GM23338 (cell line): Measurements from ENCODE around the gene KRTAP10-10. TPM values are rescaled to one million over a fixed set of nuclear protein-coding genes. Genes with fewer than 3 reads are reported as not detected.

Experiments
- ATAC-seq: fragments of 200-7000 bp; cut with Tn5 transposase; 3 replicates; pipeline ENCODE4 v1.9.1; 2020
- DNase-seq: peaks from one replicate; pipeline ENCODE4 v3.0.0-alpha.2; 2015; ENCODE audit warnings: low spot score
- H2AFZ ChIP-seq: fragments of 200-600 bp; sonication (generic); 2 replicates; pipeline ENCODE4 v1.8.0; 2016; ENCODE audit warnings: antibody characterized with exemption, mild to moderate bottlenecking, moderate library complexity
- H3F3A ChIP-seq: fragments of 200-600 bp; sonication (generic); replicated peaks from 2 replicates; pipeline ENCODE4 v1.8.0; 2017; ENCODE audit warnings: antibody characterized with exemption, mixed run types, low read depth
- H3K27ac ChIP-seq: fragments of 200-600 bp; sonication (generic); 2 replicates; pipeline ENCODE4 v1.6.1; 2016; ENCODE audit warnings: low read depth
- H3K27me3 ChIP-seq: fragments of 200-600 bp; sonication (generic); 2 replicates; pipeline ENCODE4 v1.8.0; 2016; ENCODE audit warnings: mild to moderate bottlenecking, mixed run types, moderate library complexity; ENCODE audit not compliant: insufficient read depth
- H3K36me3 ChIP-seq: fragments of 200-600 bp; sonication (generic); 2 replicates; pipeline ENCODE4 v1.8.0; 2016; ENCODE audit warnings: mild to moderate bottlenecking; ENCODE audit not compliant: insufficient read depth
- H3K4me1 ChIP-seq: fragments of 200-600 bp; sonication (generic); 2 replicates; pipeline ENCODE4 v1.8.0; 2016; ENCODE audit warnings: mild to moderate bottlenecking, moderate library complexity; ENCODE audit not compliant: insufficient read depth
- H3K4me2 ChIP-seq: fragments of 200-600 bp; sonication (generic); 2 replicates; pipeline ENCODE4 v1.7.1; 2017; ENCODE audit warnings: mixed run types
- H3K4me3 ChIP-seq: fragments of 200-600 bp; sonication (generic); 2 replicates; pipeline ENCODE4 v1.6.1; 2016; ENCODE audit warnings: mixed run types
- H3K79me2 ChIP-seq: fragments of 200-600 bp; sonication (generic); replicated peaks from 2 replicates; pipeline ENCODE4 v1.8.0; 2017; ENCODE audit warnings: mild to moderate bottlenecking; ENCODE audit not compliant: insufficient read depth
- H3K9me2 ChIP-seq: fragments of 200-600 bp; sonication (generic); 2 replicates; pipeline ENCODE4 v1.8.0; 2017; ENCODE audit not compliant: insufficient read depth
- H4K20me1 ChIP-seq: fragments of 200-600 bp; sonication (generic); replicated peaks from 2 replicates; pipeline ENCODE4 v1.8.0; 2017; ENCODE audit warnings: mild to moderate bottlenecking; ENCODE audit not compliant: insufficient read depth
- H3K27ac Mint-ChIP-seq: 2 replicates; pipeline ENCODE4 v1.8.0; 2020; ENCODE audit warnings: inconsistent platforms, mild to moderate bottlenecking, moderate library complexity, mixed read lengths
- H3K27me3 Mint-ChIP-seq: 3 replicates; pipeline ENCODE4 v1.8.0; 2022; ENCODE audit warnings: low read depth, mild to moderate bottlenecking, moderate library complexity, mixed read lengths, inconsistent platforms; ENCODE audit not compliant: insufficient read depth, poor library complexity
- H3K36me3 Mint-ChIP-seq: 3 replicates; pipeline ENCODE4 v1.8.0; 2021; ENCODE audit warnings: low read depth, mild to moderate bottlenecking, inconsistent platforms, moderate library complexity, mixed read lengths
- H3K4me1 Mint-ChIP-seq: 3 replicates; pipeline ENCODE4 v1.8.0; 2020; ENCODE audit warnings: mild to moderate bottlenecking, inconsistent platforms, mixed read lengths
- H3K4me3 Mint-ChIP-seq: 3 replicates; pipeline ENCODE4 v1.8.0; 2021; ENCODE audit warnings: moderate library complexity, mild to moderate bottlenecking, inconsistent platforms, mixed read lengths
- H3K9me3 Mint-ChIP-seq: 3 replicates; pipeline ENCODE4 v1.8.0; 2020; ENCODE audit warnings: moderate library complexity, mild to moderate bottlenecking, inconsistent platforms, mixed read lengths
- CREB1 ChIP-seq: fragments of 250-450 bp; sonication (Bioruptor Pico); IDR thresholded peaks from 2 replicates; pipeline ENCODE4 v1.5.0; 2020; ENCODE audit warnings: low read depth, mild to moderate bottlenecking, moderate library complexity
- CTCF ChIP-seq, 2 experiments: fragments of 200-600 bp in 1 of 2; sonication (generic) in 1 of 2; conservative IDR thresholded peaks; 2 replicates each; pipeline versions ENCODE4 v1.5.1 to v1.6.1; 2016 to 2017; ENCODE audit warnings: antibody characterized with exemption in 2 of 2, low read depth in 2 of 2, mild to moderate bottlenecking in 2 of 2, moderate library complexity in 1 of 2
- EZH2 ChIP-seq: fragments of 200-600 bp; sonication (generic); IDR thresholded peaks from one replicate; pipeline ENCODE4 v1.8.0; 2017; ENCODE audit warnings: antibody characterized with exemption, mild to moderate bottlenecking, low read depth; ENCODE audit not compliant: unreplicated experiment
- EZH2phosphoT487 ChIP-seq: fragments of 200-600 bp; sonication (generic); IDR thresholded peaks from one replicate; pipeline ENCODE4 v1.8.1; 2018; ENCODE audit warnings: antibody characterized with exemption; ENCODE audit not compliant: unreplicated experiment
- JUNB ChIP-seq: IDR thresholded peaks from one replicate; pipeline ENCODE4 v1.6.1; 2016; ENCODE audit warnings: antibody characterized with exemption; ENCODE audit not compliant: unreplicated experiment
- NANOG ChIP-seq: IDR thresholded peaks from 2 replicates; pipeline ENCODE4 v1.6.1; 2016; ENCODE audit warnings: antibody characterized with exemption, borderline replicate concordance
- POLR2AphosphoS5 ChIP-seq: IDR thresholded peaks from 2 replicates; pipeline ENCODE4 v1.6.1; 2016; ENCODE audit warnings: antibody characterized with exemption, low read depth
- STAT1 ChIP-seq: IDR thresholded peaks from one replicate; pipeline ENCODE4 v1.6.1; 2016; ENCODE audit warnings: antibody characterized with exemption; ENCODE audit not compliant: unreplicated experiment
- ZNF114 ChIP-seq: fragments of 250-450 bp; sonication (Bioruptor Pico); IDR thresholded peaks from 2 replicates; pipeline ENCODE4 v1.5.0; 2020; ENCODE audit warnings: mild to moderate bottlenecking, moderate library complexity
- ZNF331 ChIP-seq: fragments of 250-450 bp; sonication (Bioruptor Pico); IDR thresholded peaks from 2 replicates; pipeline ENCODE4 v1.5.0; 2020; ENCODE audit warnings: low read depth, mild to moderate bottlenecking, moderate library complexity
- ZNF462 ChIP-seq: fragments of 250-450 bp; sonication (Bioruptor Pico); IDR thresholded peaks from 2 replicates; pipeline ENCODE4 v1.5.0; 2020; ENCODE audit warnings: mild to moderate bottlenecking, moderate library complexity
- polyA plus RNA-seq: library from polyadenylated mRNA; unstranded; fragments of >200 nt; fragmentation: Nextera tagmentation; extraction: Ambion mirVana; gene quantifications from 2 replicates; pipeline ENCODE4 v1.2.1, GENCODE V29; 2016
- total RNA-seq: library from RNA; depleted of rRNA; stranded (reverse); fragments of >200 nt; shearing (Covaris generic); gene quantifications from 2 replicates; pipeline ENCODE4 v1.2.3, GENCODE V29; 2014
- TF ChIP-seq, protein P1 (sequence below): IDR thresholded peaks from 2 replicates; pipeline ENCODE4 v1.6.1; 2016; ENCODE audit warnings: antibody characterized with exemption
- TF ChIP-seq, protein P2 (sequence below): IDR thresholded peaks from one replicate; pipeline ENCODE4 v1.6.1; 2018; ENCODE audit warnings: antibody characterized with exemption; ENCODE audit not compliant: unreplicated experiment

KRTAP10-10 gene
- total and polyA plus RNA-seq, 2 experiments from 2014 or later = not detected

DNA sequence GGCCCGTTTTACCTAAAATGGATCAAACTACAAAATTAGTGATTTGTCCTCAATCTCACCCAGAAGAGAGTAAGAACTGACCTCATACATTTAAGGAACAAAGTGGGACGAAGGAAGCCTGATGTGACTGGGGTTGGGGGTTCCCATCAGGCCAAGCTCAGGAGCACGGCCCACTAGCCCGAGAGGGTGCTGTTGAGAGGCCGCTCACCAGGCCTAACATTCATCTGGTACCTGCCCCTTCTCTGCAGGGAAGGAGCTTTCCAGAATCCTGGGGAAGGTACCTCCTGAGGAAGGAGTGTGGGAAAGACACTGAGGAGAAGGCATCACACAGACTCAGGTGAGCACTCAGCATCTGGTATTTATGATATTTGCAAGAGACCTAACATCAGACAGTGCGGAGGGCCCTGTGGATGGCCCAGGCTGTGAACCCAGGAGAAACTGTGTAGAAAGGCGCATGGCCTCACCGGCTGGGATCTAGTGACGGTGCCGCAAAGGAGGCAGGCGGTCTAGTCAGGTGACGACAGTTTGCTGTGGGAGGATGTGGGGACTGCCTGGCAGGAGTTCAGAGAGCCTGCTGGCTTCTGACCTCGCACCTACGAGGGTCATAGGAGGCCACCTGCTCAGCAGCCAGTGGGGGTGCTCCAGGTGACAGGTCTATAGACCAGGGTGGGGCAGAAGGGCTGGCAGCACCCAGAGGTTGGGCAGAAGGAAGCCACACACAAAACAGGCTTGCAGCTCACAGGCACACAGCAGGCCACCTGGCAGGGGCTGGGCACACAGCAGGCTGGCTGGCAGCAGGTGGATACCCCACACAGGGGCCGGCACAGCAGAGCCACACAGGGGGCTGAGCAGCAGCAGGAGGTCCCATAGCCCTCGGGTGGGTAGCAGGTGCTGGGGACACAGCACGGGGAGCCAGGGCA is 16.8 kb downstream of the KRTAP10-10 start:
- H3K36me3 Mint-ChIP-seq = peaks cover 9% of the 10 kb centered on the region; the same call in 2 of the 3 replicates
- Histone ChIP-seq H3K4me1 (peaks cover 9% of the 10 kb centered on the region), H3K79me2 (no peaks in the 10 kb centered on the region), H3K36me3 (no peaks in the 10 kb centered on the region), H3F3A (no peaks in the 10 kb centered on the region), H3K4me3 (no peak overlapping the region), H3K27me3 (no peaks in the 10 kb centered on the region), H4K20me1 (no peaks in the 10 kb centered on the region), H3K9me2 (no peaks in the 10 kb centered on the region), H2AFZ (no peak overlapping the region), H3K4me2 (no peak overlapping the region), H3K27ac (no peak overlapping the region)
- TF ChIP-seq ZNF462 (CRISPR knock-in tag) = no peak
- no peak for TF ChIP-seq POLR2AphosphoS5
- TF ChIP-seq ZNF331 (CRISPR knock-in tag) = no peak
- no peak for TF ChIP-seq NANOG
- no peak for TF ChIP-seq EZH2
- no peak for TF ChIP-seq ZNF114 (CRISPR knock-in tag)
- no peak for TF ChIP-seq CREB1 (CRISPR knock-in tag)
- TF ChIP-seq, protein P1, sequence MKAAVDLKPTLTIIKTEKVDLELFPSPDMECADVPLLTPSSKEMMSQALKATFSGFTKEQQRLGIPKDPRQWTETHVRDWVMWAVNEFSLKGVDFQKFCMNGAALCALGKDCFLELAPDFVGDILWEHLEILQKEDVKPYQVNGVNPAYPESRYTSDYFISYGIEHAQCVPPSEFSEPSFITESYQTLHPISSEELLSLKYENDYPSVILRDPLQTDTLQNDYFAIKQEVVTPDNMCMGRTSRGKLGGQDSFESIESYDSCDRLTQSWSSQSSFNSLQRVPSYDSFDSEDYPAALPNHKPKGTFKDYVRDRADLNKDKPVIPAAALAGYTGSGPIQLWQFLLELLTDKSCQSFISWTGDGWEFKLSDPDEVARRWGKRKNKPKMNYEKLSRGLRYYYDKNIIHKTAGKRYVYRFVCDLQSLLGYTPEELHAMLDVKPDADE = no peak
- TF ChIP-seq EZH2phosphoT487 = no peak
- TF ChIP-seq, protein P2, sequence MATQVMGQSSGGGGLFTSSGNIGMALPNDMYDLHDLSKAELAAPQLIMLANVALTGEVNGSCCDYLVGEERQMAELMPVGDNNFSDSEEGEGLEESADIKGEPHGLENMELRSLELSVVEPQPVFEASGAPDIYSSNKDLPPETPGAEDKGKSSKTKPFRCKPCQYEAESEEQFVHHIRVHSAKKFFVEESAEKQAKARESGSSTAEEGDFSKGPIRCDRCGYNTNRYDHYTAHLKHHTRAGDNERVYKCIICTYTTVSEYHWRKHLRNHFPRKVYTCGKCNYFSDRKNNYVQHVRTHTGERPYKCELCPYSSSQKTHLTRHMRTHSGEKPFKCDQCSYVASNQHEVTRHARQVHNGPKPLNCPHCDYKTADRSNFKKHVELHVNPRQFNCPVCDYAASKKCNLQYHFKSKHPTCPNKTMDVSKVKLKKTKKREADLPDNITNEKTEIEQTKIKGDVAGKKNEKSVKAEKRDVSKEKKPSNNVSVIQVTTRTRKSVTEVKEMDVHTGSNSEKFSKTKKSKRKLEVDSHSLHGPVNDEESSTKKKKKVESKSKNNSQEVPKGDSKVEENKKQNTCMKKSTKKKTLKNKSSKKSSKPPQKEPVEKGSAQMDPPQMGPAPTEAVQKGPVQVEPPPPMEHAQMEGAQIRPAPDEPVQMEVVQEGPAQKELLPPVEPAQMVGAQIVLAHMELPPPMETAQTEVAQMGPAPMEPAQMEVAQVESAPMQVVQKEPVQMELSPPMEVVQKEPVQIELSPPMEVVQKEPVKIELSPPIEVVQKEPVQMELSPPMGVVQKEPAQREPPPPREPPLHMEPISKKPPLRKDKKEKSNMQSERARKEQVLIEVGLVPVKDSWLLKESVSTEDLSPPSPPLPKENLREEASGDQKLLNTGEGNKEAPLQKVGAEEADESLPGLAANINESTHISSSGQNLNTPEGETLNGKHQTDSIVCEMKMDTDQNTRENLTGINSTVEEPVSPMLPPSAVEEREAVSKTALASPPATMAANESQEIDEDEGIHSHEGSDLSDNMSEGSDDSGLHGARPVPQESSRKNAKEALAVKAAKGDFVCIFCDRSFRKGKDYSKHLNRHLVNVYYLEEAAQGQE = no peak
- TF ChIP-seq JUNB = no peak
- no peak for TF ChIP-seq CTCF (conservative IDR thresholded peaks at IDR 0.05; ENCODE audit: low read depth in 2 of 2)
- no peak for TF ChIP-seq STAT1
- H3K4me1 Mint-ChIP-seq = peaks cover 7% of the 10 kb centered on the region
- no peak for DNase-seq
- no peak overlapping the region for H3K4me3 Mint-ChIP-seq
- no peak overlapping the region for H3K27ac Mint-ChIP-seq
- no peak for ATAC-seq
- peaks cover 18% of the 10 kb centered on the region for H3K9me3 Mint-ChIP-seq
- H3K27me3 Mint-ChIP-seq = peaks cover 14% of the 10 kb centered on the region
